Esophagus muscularis mucosa (tissue), 4 donors: ENCODE measurements around the gene VTI1A. TPM values are rescaled to one million over a fixed set of nuclear protein-coding genes. Genes with fewer than 3 reads are reported as not detected.
"Not testable (repeated sequence)": the region's sequence is repeated elsewhere in the genome, so short reads cannot be mapped to it uniquely, and the experiment has no call there.

ENCODE experiments used
- DNase-seq: peaks from one replicate; pipeline ENCODE4 v3.0.0-alpha.2; 2017; ENCODE audit errors: extremely low spot score
- H3K27ac ChIP-seq, 4 donors: fragments of 200-600 bp; sonication (generic); replicated peaks in 1 of 4; 1 replicate in 3 of 4; 2 replicates in 1 of 4; pipeline ENCODE4 v1.5.1; 2016 to 2019; ENCODE audit warnings: mild to moderate bottlenecking in 1 of 4
- H3K27me3 ChIP-seq, 4 donors: fragments of 200-600 bp; sonication (generic); one replicate each; pipeline versions ENCODE4 v1.5.1 to v1.6.0; 2016 to 2019
- H3K36me3 ChIP-seq, 4 donors: fragments of 200-600 bp; sonication (generic); one replicate each; pipeline ENCODE4 v1.5.1; 2016 to 2019
- H3K4me1 ChIP-seq, 4 donors: fragments of 200-600 bp; sonication (generic); one replicate each; pipeline ENCODE4 v1.5.1; 2016 to 2019
- H3K4me3 ChIP-seq, 4 donors: fragments of 200-600 bp; sonication (generic); 1 replicate in 2 of 4; 2 replicates in 2 of 4; pipeline ENCODE4 v1.5.1; 2016 to 2019; ENCODE audit warnings: mild to moderate bottlenecking in 4 of 4, moderate library complexity in 1 of 4
- H3K9me3 ChIP-seq, 4 donors: fragments of 200-600 bp; sonication (generic); 1 replicate in 3 of 4; 2 replicates in 1 of 4; pipeline ENCODE4 v1.5.1; 2016 to 2019
- CTCF ChIP-seq, 3 experiments: fragments of 200-600 bp in 2 of 3; fragments of 450-650 bp in 1 of 3; sonication (generic) in 2 of 3; IDR thresholded peaks; one replicate each; pipeline ENCODE4 v1.5.1; 2017 to 2019; ENCODE audit warnings: antibody characterized with exemption in 3 of 3, mild to moderate bottlenecking in 2 of 3, moderate library complexity in 1 of 3
- EP300 ChIP-seq: sonication (generic); formaldehyde crosslinking; IDR thresholded peaks from one replicate; pipeline ENCODE4 v1.6.1; 2017; ENCODE audit warnings: antibody characterized with exemption
- POLR2A ChIP-seq: fragments of 450-650 bp; IDR thresholded peaks from one replicate; pipeline ENCODE4 v1.6.1; 2017; ENCODE audit warnings: antibody characterized with exemption, moderate library complexity, mild to moderate bottlenecking, low read depth
- POLR2AphosphoS5 ChIP-seq, 2 donors: sonication (generic); formaldehyde crosslinking; IDR thresholded peaks; one replicate each; pipeline ENCODE4 v1.6.1; 2017; ENCODE audit warnings: antibody characterized with exemption in 2 of 2
- WGBS: methylation state at CpG from one replicate; pipeline ENCODE4 v1.1.5; 2018; 5-methylcytosine and 5-hydroxymethylcytosine counted together
- intact Hi-C: fragments of 100-400 bp; cut with DNase I; formaldehyde crosslinking; loops from one replicate; pipeline ENCODE4 v1.15.1; 2023
- total RNA-seq, 4 donors: library from RNA; depleted of rRNA; stranded (reverse); fragments of >200 nt; gene quantifications; one replicate each; pipeline versions ENCODE4 v1.1.0 to v1.2.1, GENCODE V29; 2016

The VTI1A gene
- total RNA-seq, 4 donors from 2014 or later = 27.6 to 42.7 (median 33.8) TPM

GRCh38 chr10:112588225-112588990 lies 141.4 kb downstream of the VTI1A start:
- 79% methylated on average over 5 of the region's 5 CpGs for WGBS
- intact Hi-C loops = no loop called here
- H3K36me3 ChIP-seq = no peaks in the 10 kb centered on the region
- no peaks in the 10 kb centered on the region for H3K9me3 ChIP-seq
- no peak overlapping the region for H3K27ac ChIP-seq
- no peak overlapping the region for H3K4me3 ChIP-seq
- TF ChIP-seq EP300 = no peak
- no peak for TF ChIP-seq POLR2AphosphoS5 (IDR thresholded peaks at IDR 0.05)
- TF ChIP-seq CTCF (IDR thresholded peaks at IDR 0.05) = no peak
- peaks cover 0 to 8% (median 0%) of the 10 kb centered on the region in 4 donors for H3K4me1 ChIP-seq
- DNase-seq = no peak
- no peaks in the 10 kb centered on the region for H3K27me3 ChIP-seq

DNA sequence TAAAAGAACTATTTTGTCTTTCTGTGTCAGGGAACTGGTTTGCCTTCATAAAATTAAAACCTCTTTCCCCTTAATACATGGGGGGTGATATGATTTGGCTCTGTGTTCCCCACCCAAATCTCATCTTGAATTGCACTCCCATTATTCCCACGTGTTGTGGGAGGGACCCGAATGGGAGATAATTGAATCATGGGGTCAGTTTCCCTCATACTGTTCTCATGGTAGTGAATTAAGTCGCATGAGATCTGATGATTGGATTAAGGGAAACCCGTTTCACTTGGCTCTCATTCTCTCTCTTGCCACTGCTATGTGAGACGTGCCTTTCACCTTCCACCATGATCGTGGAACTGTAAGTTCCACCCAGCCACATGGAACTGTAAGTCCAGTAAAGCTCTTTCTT lies 142.1 kb downstream of the VTI1A start:
- Histone ChIP-seq H3K4me3 (no peak overlapping the region), H3K4me1 (peaks cover 0 to 8% (median 0%) of the 10 kb centered on the region in 4 donors), H3K36me3 (no peaks in the 10 kb centered on the region), H3K27me3 (no peaks in the 10 kb centered on the region), H3K9me3 (no peaks in the 10 kb centered on the region), H3K27ac (no peak overlapping the region)
- 97% methylated on average over 6 of the region's 6 CpGs for WGBS
- intact Hi-C loops = no loop called here
- no peak for TF ChIP-seq POLR2AphosphoS5 (IDR thresholded peaks at IDR 0.05)
- TF ChIP-seq EP300 = no peak
- TF ChIP-seq CTCF (IDR thresholded peaks at IDR 0.05) = no peak
- TF ChIP-seq POLR2A = no peak
- no peak for DNase-seq

GRCh38 chr10:112590786-112591185 lies 143.8 kb downstream of the VTI1A start:
- H3K9me3 ChIP-seq, H3K4me1 ChIP-seq, H3K36me3 ChIP-seq, DNase-seq, H3K4me3 ChIP-seq, H3K27ac ChIP-seq, H3K27me3 ChIP-seq, intact Hi-C loops: not testable (repeated sequence)
- WGBS = 93% methylated on average over 7 of the region's 7 CpGs

DNA sequence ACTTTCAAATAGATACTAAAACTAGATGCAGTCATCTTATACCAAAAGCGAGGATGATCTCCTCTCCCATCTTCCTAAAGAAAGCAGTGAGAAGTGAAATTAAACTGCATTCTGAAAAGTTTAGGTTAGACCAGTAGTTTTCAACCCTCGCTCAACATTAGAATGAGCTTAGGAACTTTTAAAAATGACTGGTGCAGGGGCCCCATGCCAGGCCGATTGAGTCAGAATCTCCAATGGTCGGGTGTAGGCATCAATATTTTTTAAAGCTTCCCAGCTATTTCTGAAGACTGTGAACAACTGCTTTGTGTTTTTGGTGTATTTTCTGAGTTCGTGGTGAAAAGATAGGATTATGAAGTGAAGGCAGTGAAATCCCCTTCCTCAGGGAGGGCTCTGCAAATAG lies 146.0 kb downstream of the VTI1A start:
- TF ChIP-seq EP300 = no peak
- TF ChIP-seq CTCF (IDR thresholded peaks at IDR 0.05) = no peak
- no peak for TF ChIP-seq POLR2AphosphoS5 (IDR thresholded peaks at IDR 0.05)
- TF ChIP-seq POLR2A = no peak

GRCh38 chr10:112601214-112602090 lies 154.4 kb downstream of the VTI1A start:
- H3K36me3 ChIP-seq = peaks cover 0 to 3% (median 0%) of the 10 kb centered on the region in 4 donors

More for the DNA sequence above, 146.0 kb downstream of the VTI1A start:
- no peak for DNase-seq
- intact Hi-C loops = no loop called here
- no peaks in the 10 kb centered on the region for H3K9me3 ChIP-seq
- no peaks in the 10 kb centered on the region for H3K27me3 ChIP-seq
- no peaks in the 10 kb centered on the region for H3K36me3 ChIP-seq
- H3K4me3 ChIP-seq = no peak overlapping the region
- no peak overlapping the region for H3K27ac ChIP-seq
- WGBS = 77% methylated on average over 5 of the region's 5 CpGs
- H3K4me1 ChIP-seq = no peaks in the 10 kb centered on the region

More at GRCh38 chr10:112601214-112602090, 154.4 kb downstream of the VTI1A start:
- Histone ChIP-seq H3K9me3 (no peaks in the 10 kb centered on the region), H3K27ac (no peak overlapping the region), H3K4me3 (no peak overlapping the region), H3K27me3 (no peaks in the 10 kb centered on the region), H3K4me1 (no peaks in the 10 kb centered on the region)
- DNase-seq = no peak
- TF ChIP-seq POLR2A = no peak
- TF ChIP-seq EP300 = no peak
- TF ChIP-seq POLR2AphosphoS5 (IDR thresholded peaks at IDR 0.05) = no peak
- no peak for TF ChIP-seq CTCF (IDR thresholded peaks at IDR 0.05)
- 90% methylated on average over 4 of the region's 4 CpGs for WGBS
- intact Hi-C loops = no loop called here
